WERI-Rb-1 (cell line): Measurements from ENCODE around the gene ZDHHC13.

Source experiments
- DNase-seq: peaks from one replicate; pipeline ENCODE4 v3.0.0-alpha.2; 2020
- H3K27ac ChIP-seq: fragments of 250-450 bp; sonication (Bioruptor Pico); 2 replicates; pipeline ENCODE4 v1.5.1; 2020; ENCODE audit warnings: mild to moderate bottlenecking, moderate library complexity
- H3K27me3 ChIP-seq: fragments of 250-450 bp; sonication (Bioruptor Pico); 2 replicates; pipeline ENCODE4 v1.5.1; 2021; ENCODE audit warnings: mild to moderate bottlenecking, low read depth, moderate library complexity; ENCODE audit not compliant: insufficient read depth, severe bottlenecking
- H3K36me3 ChIP-seq: fragments of 250-450 bp; sonication (Bioruptor Pico); 2 replicates; pipeline ENCODE4 v1.5.1; 2020; ENCODE audit warnings: mild to moderate bottlenecking, moderate library complexity
- H3K4me3 ChIP-seq: 2 replicates; pipeline ENCODE4 v1.5.1; 2011; ENCODE audit warnings: low read depth, mild to moderate bottlenecking, control low read depth, low read length
- H3K9me3 ChIP-seq: fragments of 250-450 bp; sonication (Bioruptor Pico); 2 replicates; pipeline ENCODE4 v1.5.1; 2021; ENCODE audit warnings: mild to moderate bottlenecking, moderate library complexity; ENCODE audit not compliant: severe bottlenecking
- CTCF ChIP-seq: IDR thresholded peaks from 2 replicates; pipeline ENCODE4 v1.5.1; 2011; ENCODE audit warnings: low read depth, mild to moderate bottlenecking, control low read depth, inconsistent platforms, low read length

Gene ZDHHC13

GRCh38 chr11:19199048-19199447 lies 82.1 kb downstream of the ZDHHC13 start:
- Histone ChIP-seq H3K9me3 (no peaks in the 10 kb centered on the region), H3K27ac (no peak overlapping the region), H3K4me3 (no peak overlapping the region), H3K36me3 (no peaks in the 10 kb centered on the region), H3K27me3 (peaks cover 2% of the 10 kb centered on the region)
- no peak for DNase-seq
- TF ChIP-seq CTCF = no peak

DNA sequence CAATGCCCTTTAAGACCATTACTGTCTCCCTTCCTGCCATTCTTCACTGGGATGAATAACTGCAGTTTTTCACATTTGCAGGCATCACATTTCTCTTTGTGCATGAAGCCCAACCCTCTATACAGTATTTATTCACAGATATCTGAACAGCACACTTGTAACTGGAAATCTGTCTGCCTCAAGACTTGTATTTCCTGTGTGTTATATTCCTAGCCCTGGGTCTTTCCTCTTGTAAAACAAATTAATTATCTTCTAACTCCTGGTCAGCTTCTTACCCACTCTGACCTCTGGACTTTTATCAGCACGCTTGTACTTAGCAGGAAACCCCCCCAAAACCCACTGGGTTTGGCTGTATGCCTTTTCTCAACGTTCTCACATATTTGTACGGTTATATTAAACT lies 82.8 kb downstream of the ZDHHC13 start:
- Histone ChIP-seq H3K4me3 (no peak overlapping the region), H3K36me3 (no peaks in the 10 kb centered on the region), H3K27ac (no peak overlapping the region), H3K9me3 (no peaks in the 10 kb centered on the region), H3K27me3 (peaks cover 2% of the 10 kb centered on the region)
- TF ChIP-seq CTCF = no peak
- no peak for DNase-seq

- no peak overlapping the region for H3K4me3 ChIP-seq
- H3K9me3 ChIP-seq = no peaks in the 10 kb centered on the region
- no peak for DNase-seq
- no peak overlapping the region for H3K27ac ChIP-seq
- peaks cover 2% of the 10 kb centered on the region for H3K27me3 ChIP-seq
- no peak for TF ChIP-seq CTCF
- no peaks in the 10 kb centered on the region for H3K36me3 ChIP-seq
These were observed 83.6 kb downstream of the ZDHHC13 start for GRCh38 chr11:19200410-19201201.

DNA sequence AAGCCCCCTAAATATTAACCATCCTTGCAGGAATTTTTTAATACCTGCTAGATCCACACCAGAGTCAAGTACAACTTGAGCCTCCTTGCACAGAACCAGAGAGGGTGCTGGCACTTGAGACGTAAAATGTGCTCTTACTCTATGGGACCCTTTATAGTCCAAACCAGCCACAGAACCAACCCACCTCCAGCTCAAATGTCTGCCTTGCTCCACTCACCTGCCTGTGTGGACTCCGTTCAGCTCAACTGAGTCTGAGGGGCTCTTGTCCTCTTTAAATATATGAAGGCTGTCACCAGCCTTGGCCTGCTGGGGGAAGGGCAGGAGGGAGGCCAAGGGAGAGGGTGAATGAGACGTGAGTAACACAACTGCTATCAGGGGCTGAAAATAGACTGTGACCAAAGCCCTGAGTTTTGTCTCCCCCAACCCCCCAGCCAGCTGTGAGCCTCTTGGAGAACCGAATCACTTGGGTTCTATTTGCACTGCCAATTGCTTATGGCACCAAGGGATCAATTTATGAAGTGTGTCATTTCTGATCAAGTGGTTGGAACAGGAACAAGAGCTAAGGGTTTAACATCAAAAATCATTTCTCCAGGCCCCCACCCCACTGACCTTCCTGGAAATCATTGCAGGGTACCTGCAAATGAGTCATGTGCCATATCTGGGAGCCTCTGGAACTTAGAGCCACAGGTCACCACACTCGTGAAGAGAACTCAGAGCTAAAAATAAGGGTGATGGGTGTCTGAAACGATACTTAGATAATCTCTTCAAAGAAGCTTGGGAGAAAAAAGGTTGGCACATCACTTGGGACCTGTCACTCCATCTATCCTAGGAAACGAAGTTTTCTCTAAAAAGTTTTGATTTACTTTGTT lies 85.0 kb downstream of the ZDHHC13 start, which contains the start of gene CSRP3:
CSRP3 (minus strand) TSS at position 247 of the 869 bp plus-strand sequence. CDS start 9,535 bp downstream, outside the sequence.
- H3K27ac ChIP-seq = no peak within 1 kb of the TSS
- no peak for DNase-seq
- H3K4me3 ChIP-seq = no peak within 1 kb of the TSS
- TF ChIP-seq CTCF = no peak
- H3K9me3 ChIP-seq = no peaks in the 10 kb centered on the region
- H3K27me3 ChIP-seq = peaks cover 2% of the 10 kb centered on the region
- H3K36me3 ChIP-seq = no peaks in the 10 kb centered on the region

- TF ChIP-seq CTCF = no peak
- no peaks in the 10 kb centered on the region for H3K36me3 ChIP-seq
- no peak for DNase-seq
These were observed 87.9 kb downstream of the ZDHHC13 start for GRCh38 chr11:19204836-19205235.

More at GRCh38 chr11:19204836-19205235, 87.9 kb downstream of the ZDHHC13 start:
- peaks cover 2% of the 10 kb centered on the region for H3K27me3 ChIP-seq
- no peak overlapping the region for H3K4me3 ChIP-seq
- no peaks in the 10 kb centered on the region for H3K9me3 ChIP-seq
- H3K27ac ChIP-seq = no peak overlapping the region
